ENCODE results near the gene COPG2.

- no peak for TF ChIP-seq CTCF (conservative IDR thresholded peaks at IDR 0.05; ENCODE audit: low read length)
- no peak for TF ChIP-seq EZH2phosphoT487 (IDR thresholded peaks at IDR 0.05; ENCODE audit: borderline replicate concordance)
Measured at GRCh38 chr7:130524628-130525027, 143.9 kb downstream of the COPG2 start.

Data from Loucy (cell line).